ENCODE measurements around the gene APOC1.

The APOC1 gene

DNA sequence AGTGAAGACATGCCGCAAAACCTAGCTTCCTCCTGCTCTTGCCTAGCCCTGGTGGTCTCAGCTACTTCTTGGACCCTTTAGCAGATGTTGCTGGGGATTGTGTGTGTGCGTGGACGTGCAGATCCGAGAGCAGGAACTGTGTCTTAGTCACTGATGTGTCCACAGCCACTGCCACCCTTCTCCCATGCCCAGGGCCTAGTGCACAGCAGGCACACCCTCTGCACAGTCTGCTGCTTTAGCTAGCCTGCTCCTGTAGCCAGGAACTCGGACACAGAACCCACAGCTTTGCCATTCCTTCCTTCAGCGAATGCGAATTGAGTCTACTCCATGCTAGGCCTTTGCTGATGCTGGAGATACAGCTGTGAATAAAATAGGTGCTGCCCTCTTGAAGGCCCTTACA lies 43.1 kb downstream of the APOC1 start:
- no peak for DNase-seq

DNA sequence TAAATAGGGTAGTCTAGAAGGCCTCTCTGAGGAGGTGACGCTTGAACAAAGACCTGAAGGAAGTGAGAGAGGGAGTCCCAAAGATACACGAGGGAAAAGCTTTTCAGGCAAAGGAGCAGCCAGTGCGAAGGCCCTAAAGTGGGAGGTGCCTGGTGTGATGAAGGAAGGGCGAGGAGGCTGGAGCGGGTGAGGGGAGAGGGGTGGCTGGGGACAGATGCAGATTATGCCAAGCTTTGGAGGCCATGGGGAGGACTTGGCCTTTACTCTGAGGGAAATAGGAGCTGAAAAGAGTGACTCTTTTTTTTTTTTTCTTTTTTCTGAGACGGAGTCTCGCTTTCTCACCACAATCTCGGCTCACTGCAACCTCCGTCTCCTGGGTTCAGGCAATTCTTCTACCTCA lies 43.7 kb downstream of the APOC1 start:
- DNase-seq, result no peak

DNA sequence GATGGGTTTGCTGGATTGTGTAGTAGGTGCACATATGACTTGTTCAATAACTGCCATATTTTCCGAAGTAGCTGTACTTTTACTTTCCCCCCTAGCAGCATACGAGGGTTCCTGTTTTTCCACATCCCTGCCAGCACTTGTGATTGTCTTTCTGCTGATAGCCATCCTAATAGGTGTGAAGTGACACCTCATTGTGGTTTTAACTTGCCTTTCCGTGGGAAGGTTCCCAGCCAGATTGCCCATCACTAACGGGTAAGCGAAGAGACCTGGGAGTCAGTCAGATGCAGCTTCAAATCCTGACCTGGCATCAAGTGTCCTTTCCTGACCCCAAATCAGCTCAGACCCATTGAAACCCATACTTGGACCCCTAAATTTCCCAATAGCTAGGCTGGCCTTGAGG lies 45.3 kb downstream of the APOC1 start:
- DNase-seq, result no peak

DNA sequence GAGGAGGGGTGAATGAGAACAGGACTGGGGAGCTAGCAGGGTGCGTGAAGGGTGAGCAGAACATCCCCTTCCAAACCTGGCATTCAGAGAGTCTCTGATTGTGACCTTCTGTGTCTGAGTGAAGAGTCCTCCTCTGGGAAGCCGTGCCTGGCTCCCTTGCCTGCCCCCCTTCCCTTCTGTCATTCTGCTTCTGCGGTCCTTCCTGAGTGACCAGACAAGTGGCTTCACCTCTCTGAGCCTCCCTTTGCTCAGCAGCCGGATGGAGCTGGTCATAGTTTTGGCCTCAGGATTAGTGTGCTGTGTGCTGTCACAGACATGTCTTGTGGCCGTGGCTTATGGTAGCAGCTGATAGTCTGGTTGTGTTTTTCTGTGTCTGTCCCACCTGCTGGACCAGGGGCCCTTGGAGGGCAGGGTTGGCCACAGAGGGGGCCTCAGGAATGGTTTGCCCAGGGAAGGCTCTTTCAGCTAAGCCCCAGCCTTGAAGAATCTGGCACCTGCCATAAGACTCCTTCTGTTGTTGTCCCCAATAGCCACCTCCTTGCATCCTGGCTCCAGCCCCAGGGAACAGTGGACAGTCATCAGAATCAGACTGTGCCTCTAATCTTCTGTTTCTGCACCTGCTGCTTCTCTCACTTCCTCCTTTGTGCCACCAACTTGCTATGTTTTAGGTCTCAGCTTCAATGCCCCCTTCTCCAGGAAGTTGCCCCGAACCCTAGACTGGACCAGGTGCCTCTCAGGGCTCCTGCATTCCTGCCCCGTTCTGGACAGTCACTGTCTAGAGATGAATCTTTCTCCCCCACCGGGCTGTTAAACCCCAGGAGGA lies 46.7 kb downstream of the APOC1 start:
- DNase-seq, result no peak

DNA sequence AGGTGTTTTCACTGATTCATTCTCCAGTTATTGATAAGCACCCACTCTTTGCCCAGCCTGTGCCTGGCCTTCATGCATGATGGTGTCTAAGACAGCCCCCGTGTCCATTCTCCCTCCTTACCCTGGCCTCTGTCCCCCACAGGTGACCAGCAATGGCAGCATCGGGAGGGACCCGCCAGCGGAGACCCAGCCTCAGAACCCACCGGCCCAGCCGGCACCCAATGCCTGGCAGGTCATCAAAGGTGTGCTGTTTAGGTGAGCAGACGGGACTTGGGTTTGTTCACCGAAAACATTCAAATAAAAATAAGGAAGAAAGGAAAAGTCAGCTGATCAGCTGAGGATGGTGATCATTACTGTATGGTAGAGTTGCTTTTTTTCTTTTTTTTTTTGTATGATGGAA lies 47.4 kb downstream of the APOC1 start:
- no peak for DNase-seq

DNA sequence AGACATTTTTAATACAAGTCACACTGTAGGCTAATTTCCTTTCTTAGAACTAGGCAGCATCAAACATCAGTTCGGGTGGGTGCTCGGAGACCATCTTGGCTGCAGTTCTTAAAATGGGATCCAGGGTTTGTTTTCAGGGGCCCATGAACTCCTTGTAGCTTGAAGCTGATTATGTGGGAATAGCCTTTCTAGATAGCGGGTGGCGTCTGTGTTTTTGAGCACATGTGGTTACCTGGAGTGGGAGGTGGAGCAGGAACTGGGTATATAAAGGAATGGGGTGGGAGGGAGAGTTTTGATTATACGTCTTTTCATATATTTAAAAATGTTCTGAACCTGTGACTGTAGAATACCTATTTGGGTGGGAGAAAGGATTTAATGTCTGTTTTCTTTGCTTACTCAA lies 53.7 kb downstream of the APOC1 start:
- no peak for DNase-seq

DNA sequence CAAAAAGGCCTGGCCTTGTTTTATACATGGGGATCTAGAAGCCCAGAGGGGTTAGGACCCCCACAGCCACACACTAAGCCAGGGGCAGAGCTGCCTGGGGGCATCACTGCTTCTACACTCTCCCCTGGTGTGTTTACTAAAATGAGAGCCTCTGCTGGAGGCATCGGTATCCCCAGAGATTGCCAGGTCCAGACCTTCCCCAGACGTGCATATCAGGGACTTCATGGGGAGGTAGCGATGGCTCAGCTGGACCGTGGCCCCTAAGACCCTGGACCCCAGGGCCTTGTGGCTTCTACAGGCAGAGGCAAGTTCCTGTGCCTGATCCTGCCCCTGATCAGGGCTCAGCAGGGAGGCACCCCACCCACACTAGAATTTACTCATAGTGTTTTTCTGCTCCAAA lies 54.3 kb downstream of the APOC1 start:
- DNase-seq, result no peak

Measured in NCI-H1694 treated with DMSO at 0.1 percent for 48 hours (cell line).